Mammary epithelial cell (primary cell): ENCODE measurements around the gene OGA.

Source experiments
- EZH2 ChIP-seq: IDR thresholded peaks from 2 replicates; pipeline ENCODE4 v1.6.1; 2012; ENCODE audit warnings: low read length, inconsistent platforms, borderline replicate concordance
- TF ChIP-seq, protein P1 (sequence below), 2 donors: IDR thresholded peaks in 1 of 2; conservative IDR thresholded peaks in 1 of 2; 2 replicates each; pipeline ENCODE4 v1.5.1; 2011 to 2012; ENCODE audit warnings: inconsistent platforms in 2 of 2, low read length in 2 of 2, mild to moderate bottlenecking in 2 of 2, control low read depth in 1 of 2, low read depth in 1 of 2; ENCODE audit not compliant: insufficient read depth in 1 of 2; ENCODE audit errors: extremely low read depth in 1 of 2

DNA sequence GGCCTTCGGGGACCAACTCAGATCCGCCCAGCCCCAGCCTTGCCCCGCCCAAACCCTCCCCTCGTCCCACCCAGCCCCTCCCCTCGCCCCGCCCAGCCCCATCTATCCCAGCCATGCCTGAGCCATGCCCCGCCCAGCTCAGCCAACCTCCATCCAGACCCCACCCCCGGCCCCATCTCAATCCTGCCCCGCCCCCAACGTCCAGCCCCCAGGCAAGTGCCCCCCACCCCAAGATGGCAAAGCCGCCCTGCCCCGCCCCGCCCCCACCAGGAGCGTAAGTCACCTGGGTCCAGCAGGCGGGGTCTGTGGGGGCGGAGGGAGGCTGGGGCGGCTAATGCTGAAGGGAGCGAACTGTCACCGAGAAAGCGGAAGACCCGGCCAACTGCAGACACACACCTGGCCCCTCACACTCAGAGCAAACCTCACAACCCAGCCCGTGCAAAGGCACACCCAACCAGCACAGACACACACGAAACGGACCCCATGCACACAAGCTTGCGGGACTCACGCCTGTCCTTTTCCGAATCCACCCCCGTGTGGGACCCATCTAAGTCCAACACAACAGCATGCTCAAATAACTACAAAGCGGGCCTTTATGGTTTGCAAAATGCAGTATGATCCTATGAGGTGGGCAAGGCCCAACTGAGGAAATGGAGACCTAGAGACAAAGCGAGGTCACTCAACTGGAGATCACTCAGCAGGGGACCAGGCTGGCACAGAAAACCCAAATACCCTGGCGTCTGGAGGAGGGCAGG is 11.5 kb upstream of the OGA start:
- TF ChIP-seq, protein P1, sequence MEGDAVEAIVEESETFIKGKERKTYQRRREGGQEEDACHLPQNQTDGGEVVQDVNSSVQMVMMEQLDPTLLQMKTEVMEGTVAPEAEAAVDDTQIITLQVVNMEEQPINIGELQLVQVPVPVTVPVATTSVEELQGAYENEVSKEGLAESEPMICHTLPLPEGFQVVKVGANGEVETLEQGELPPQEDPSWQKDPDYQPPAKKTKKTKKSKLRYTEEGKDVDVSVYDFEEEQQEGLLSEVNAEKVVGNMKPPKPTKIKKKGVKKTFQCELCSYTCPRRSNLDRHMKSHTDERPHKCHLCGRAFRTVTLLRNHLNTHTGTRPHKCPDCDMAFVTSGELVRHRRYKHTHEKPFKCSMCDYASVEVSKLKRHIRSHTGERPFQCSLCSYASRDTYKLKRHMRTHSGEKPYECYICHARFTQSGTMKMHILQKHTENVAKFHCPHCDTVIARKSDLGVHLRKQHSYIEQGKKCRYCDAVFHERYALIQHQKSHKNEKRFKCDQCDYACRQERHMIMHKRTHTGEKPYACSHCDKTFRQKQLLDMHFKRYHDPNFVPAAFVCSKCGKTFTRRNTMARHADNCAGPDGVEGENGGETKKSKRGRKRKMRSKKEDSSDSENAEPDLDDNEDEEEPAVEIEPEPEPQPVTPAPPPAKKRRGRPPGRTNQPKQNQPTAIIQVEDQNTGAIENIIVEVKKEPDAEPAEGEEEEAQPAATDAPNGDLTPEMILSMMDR (conservative IDR thresholded peaks at IDR 0.05 in 1 of 2, IDR thresholded peaks at IDR 0.05 in 1 of 2; ENCODE audit: extremely low read depth in 1 of 2, insufficient read depth in 1 of 2, low read depth in 1 of 2, low read length in 2 of 2), result no peak
- no peak for TF ChIP-seq EZH2
